ENCODE data around the gene NHSL2. TPM values are rescaled to one million over a fixed set of nuclear protein-coding genes. Genes with fewer than 3 reads are reported as not detected.

NHSL2 gene
- polyA plus RNA-seq, 1 of the 3 experiments (the other 2 are of a cell fraction), result 0.61 TPM

DNA sequence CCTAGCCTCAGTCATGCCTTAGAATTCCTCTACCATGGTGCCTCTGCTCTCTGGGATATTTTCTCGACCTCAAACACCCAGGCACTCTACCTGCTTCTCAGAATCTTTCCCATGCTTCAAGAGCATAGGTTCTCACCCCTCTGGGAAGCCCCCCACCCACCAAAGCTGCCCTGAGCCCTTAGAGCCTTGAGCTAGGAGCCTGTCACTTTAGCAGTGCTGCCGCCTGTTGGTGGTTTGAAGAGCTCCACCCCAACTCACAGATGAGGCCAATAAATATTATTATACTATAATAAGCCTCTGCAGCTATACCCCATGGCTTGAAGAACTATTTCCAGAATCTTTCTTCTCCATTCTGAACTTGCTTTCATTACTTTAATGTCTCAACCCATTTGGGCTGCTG, 111.3 kb downstream of the NHSL2 start:
- no peak overlapping the region for H3K27ac ChIP-seq (ENCODE audit: low read depth in 2 of 2, low read length in 1 of 2)
- peak; percentile 16; the same call in 1 of the 2 replicates for TF ChIP-seq RAD21 (IDR thresholded peaks at IDR 0.05; ENCODE audit: low read length)
- TF ChIP-seq MEF2A (IDR thresholded peaks at IDR 0.05; ENCODE audit: borderline replicate concordance, low read depth), result no peak
- TF ChIP-seq, protein P1, sequence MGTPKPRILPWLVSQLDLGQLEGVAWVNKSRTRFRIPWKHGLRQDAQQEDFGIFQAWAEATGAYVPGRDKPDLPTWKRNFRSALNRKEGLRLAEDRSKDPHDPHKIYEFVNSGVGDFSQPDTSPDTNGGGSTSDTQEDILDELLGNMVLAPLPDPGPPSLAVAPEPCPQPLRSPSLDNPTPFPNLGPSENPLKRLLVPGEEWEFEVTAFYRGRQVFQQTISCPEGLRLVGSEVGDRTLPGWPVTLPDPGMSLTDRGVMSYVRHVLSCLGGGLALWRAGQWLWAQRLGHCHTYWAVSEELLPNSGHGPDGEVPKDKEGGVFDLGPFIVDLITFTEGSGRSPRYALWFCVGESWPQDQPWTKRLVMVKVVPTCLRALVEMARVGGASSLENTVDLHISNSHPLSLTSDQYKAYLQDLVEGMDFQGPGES (IDR thresholded peaks at IDR 0.05; ENCODE audit: low read depth, low read length), result no peak
- TF ChIP-seq, protein P2, sequence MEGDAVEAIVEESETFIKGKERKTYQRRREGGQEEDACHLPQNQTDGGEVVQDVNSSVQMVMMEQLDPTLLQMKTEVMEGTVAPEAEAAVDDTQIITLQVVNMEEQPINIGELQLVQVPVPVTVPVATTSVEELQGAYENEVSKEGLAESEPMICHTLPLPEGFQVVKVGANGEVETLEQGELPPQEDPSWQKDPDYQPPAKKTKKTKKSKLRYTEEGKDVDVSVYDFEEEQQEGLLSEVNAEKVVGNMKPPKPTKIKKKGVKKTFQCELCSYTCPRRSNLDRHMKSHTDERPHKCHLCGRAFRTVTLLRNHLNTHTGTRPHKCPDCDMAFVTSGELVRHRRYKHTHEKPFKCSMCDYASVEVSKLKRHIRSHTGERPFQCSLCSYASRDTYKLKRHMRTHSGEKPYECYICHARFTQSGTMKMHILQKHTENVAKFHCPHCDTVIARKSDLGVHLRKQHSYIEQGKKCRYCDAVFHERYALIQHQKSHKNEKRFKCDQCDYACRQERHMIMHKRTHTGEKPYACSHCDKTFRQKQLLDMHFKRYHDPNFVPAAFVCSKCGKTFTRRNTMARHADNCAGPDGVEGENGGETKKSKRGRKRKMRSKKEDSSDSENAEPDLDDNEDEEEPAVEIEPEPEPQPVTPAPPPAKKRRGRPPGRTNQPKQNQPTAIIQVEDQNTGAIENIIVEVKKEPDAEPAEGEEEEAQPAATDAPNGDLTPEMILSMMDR (IDR thresholded peaks at IDR 0.05), result peak; percentile 64
- no peak for DNase-seq
- no peaks in the 10 kb centered on the region for H3F3A ChIP-seq (replicated peaks; ENCODE audit: insufficient read depth)
- no peaks in the 10 kb centered on the region for H4K20me1 ChIP-seq (ENCODE audit: insufficient read depth)
- ChIA-PET CTCF (interaction anchor here (0.7 to 11.1 kb wide), 17 partner anchors 8 to 159 kb away, joined by 3 to 257 read pairs (median 4); partner anchors contain the start of genes PIN4 and RTL5), POLR2A (interaction anchor here (0.5 kb wide), 1 partner anchor 36 kb away, joined by 3 read pairs; no protein-coding TSS in a partner anchor)
- H3K4me2 ChIP-seq, result no peak overlapping the region
- no peaks in the 10 kb centered on the region for H3K79me2 ChIP-seq (ENCODE audit: insufficient read depth)
- WGBS (ENCODE audit: low lambda C conversion rate), result 38% methylated on average over 2 of the region's 2 CpGs
- H3K9me2 ChIP-seq, result no peaks in the 10 kb centered on the region
- H3K4me1 ChIP-seq (ENCODE audit: control insufficient read depth in 1 of 2, insufficient read depth in 2 of 2, low read depth in 1 of 2, low read length in 1 of 2), result peaks cover 3 to 12% of the 10 kb centered on the region in 2 experiments; a peak in 1 of 4 replicates
- H3K27me3 ChIP-seq (ENCODE audit: insufficient read depth), result peaks cover 25% of the 10 kb centered on the region; the same call in 1 of the 2 replicates
- no peak overlapping the region for H2AFZ ChIP-seq (ENCODE audit: low read depth)
- H3K36me3 ChIP-seq (replicated peaks in 1 of 2; ENCODE audit: control insufficient read depth in 1 of 2, insufficient read depth in 2 of 2, low read length in 1 of 2), result no peaks in the 10 kb centered on the region
- H3K9me3 ChIP-seq, result no peaks in the 10 kb centered on the region
- H3K9ac ChIP-seq, result no peak overlapping the region
- H3K4me3 ChIP-seq (ENCODE audit: low read depth in 2 of 2, low read length in 1 of 2), result no peak overlapping the region

DNA sequence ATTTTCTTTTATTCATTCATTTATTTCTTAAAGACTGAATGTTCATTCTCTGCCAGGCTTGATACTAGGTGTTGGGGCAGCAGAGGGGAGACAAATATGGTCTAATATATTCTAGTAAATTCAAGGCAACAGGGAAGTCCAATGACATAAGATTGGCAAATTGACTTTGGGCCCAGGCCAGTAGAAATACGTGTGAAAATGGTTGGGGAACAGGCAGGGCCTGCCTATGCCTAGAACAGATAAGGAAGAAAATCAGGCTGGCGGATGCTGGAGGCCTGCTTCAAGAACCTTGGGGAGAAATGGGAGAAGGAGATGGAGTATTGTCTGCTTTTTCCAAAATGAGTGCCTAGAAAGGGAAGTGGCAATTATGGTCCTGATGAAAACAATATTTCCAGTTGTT, 112.4 kb downstream of the NHSL2 start:
- POLR2A ChIA-PET, result no interaction called here

More for the DNA sequence above, 112.4 kb downstream of the NHSL2 start:
- Histone ChIP-seq H3K79me2 (ENCODE audit: insufficient read depth) (no peaks in the 10 kb centered on the region), H3F3A (replicated peaks; ENCODE audit: insufficient read depth) (no peaks in the 10 kb centered on the region), H4K20me1 (ENCODE audit: insufficient read depth) (no peaks in the 10 kb centered on the region), H3K36me3 (replicated peaks in 1 of 2; ENCODE audit: control insufficient read depth in 1 of 2, insufficient read depth in 2 of 2, low read length in 1 of 2) (no peaks in the 10 kb centered on the region), H3K4me2 (no peak overlapping the region), H3K27me3 (ENCODE audit: insufficient read depth) (0 out of 2 replicates have a peak, but pooled peaks cover 16% of the 10 kb centered on the region), H3K9ac (no peak overlapping the region), H2AFZ (ENCODE audit: low read depth) (no peak overlapping the region), H3K27ac (ENCODE audit: low read depth in 2 of 2, low read length in 1 of 2) (no peak overlapping the region), H3K9me3 (no peaks in the 10 kb centered on the region), H3K4me1 (ENCODE audit: control insufficient read depth in 1 of 2, insufficient read depth in 2 of 2, low read depth in 1 of 2, low read length in 1 of 2) (peaks cover 3 to 22% of the 10 kb centered on the region in 2 experiments; a peak in 1 of 4 replicates), H3K4me3 (ENCODE audit: low read depth in 2 of 2, low read length in 1 of 2) (no peak overlapping the region), H3K9me2 (no peaks in the 10 kb centered on the region)
- WGBS (ENCODE audit: low lambda C conversion rate), result 50% methylated on average over 2 of the region's 2 CpGs
- CTCF ChIA-PET, result interaction anchor here (0.6 to 11.1 kb wide), 6 partner anchors 19 to 158 kb away, joined by 3 to 257 read pairs (median 6); partner anchors contain the start of genes PIN4 and RTL5
- TF ChIP-seq ELF1 (IDR thresholded peaks at IDR 0.05), result no peak
- TF ChIP-seq SMC3 (IDR thresholded peaks at IDR 0.05; ENCODE audit: low read depth, low read length), result no peak
- TF ChIP-seq, protein P2 (IDR thresholded peaks at IDR 0.05), result no peak
- TF ChIP-seq, protein P3, sequence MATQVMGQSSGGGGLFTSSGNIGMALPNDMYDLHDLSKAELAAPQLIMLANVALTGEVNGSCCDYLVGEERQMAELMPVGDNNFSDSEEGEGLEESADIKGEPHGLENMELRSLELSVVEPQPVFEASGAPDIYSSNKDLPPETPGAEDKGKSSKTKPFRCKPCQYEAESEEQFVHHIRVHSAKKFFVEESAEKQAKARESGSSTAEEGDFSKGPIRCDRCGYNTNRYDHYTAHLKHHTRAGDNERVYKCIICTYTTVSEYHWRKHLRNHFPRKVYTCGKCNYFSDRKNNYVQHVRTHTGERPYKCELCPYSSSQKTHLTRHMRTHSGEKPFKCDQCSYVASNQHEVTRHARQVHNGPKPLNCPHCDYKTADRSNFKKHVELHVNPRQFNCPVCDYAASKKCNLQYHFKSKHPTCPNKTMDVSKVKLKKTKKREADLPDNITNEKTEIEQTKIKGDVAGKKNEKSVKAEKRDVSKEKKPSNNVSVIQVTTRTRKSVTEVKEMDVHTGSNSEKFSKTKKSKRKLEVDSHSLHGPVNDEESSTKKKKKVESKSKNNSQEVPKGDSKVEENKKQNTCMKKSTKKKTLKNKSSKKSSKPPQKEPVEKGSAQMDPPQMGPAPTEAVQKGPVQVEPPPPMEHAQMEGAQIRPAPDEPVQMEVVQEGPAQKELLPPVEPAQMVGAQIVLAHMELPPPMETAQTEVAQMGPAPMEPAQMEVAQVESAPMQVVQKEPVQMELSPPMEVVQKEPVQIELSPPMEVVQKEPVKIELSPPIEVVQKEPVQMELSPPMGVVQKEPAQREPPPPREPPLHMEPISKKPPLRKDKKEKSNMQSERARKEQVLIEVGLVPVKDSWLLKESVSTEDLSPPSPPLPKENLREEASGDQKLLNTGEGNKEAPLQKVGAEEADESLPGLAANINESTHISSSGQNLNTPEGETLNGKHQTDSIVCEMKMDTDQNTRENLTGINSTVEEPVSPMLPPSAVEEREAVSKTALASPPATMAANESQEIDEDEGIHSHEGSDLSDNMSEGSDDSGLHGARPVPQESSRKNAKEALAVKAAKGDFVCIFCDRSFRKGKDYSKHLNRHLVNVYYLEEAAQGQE (IDR thresholded peaks at IDR 0.05; ENCODE audit: low read depth, low read length), result no peak
- TF ChIP-seq TEAD4 (IDR thresholded peaks at IDR 0.05; ENCODE audit: borderline replicate concordance, insufficient read depth), result no peak
- DNase-seq, result no peak
